CD8-positive, alpha-beta memory T cell (primary cell): ENCODE data around the gene TIFAB. TPM values are rescaled to one million over a fixed set of nuclear protein-coding genes. Genes with fewer than 3 reads are reported as not detected.

ENCODE experiments used
- CTCF ChIA-PET: fragments of 350-600 bp; sonication (Branson Sonifier 250); formaldehyde crosslinking; loops from one replicate; lab custom pipeline; 2021; ENCODE audit warnings: antibody characterized with exemption; lab: Charles Lee
- POLR2A ChIA-PET: fragments of 350-600 bp; sonication (Branson Sonifier 250); formaldehyde crosslinking; loops from one replicate; lab custom pipeline; 2021; ENCODE audit warnings: antibody characterized with exemption; lab: Charles Lee
- DNase-seq, 5 donors: peaks; one replicate each; pipeline versions ENCODE4 v3.0.0 to v3.0.0-alpha.2; 2020 to 2022; ENCODE audit warnings: mixed read lengths in 1 of 5
- H3K27ac ChIP-seq: one replicate; pipeline ENCODE4 v1.7.0; 2013; ENCODE audit warnings: low read depth, mild to moderate bottlenecking, low read length, moderate library complexity
- H3K27me3 ChIP-seq: 2 replicates; pipeline ENCODE4 v1.7.0; 2013; ENCODE audit warnings: low read length, mild to moderate bottlenecking; ENCODE audit not compliant: insufficient read depth, poor library complexity, severe bottlenecking
- H3K36me3 ChIP-seq: 2 replicates; pipeline ENCODE4 v1.7.0; 2013; ENCODE audit warnings: mild to moderate bottlenecking, low read length, moderate library complexity; ENCODE audit not compliant: insufficient read depth
- H3K4me1 ChIP-seq: 2 replicates; pipeline ENCODE4 v1.7.0; 2013; ENCODE audit warnings: mild to moderate bottlenecking, low read length, moderate library complexity; ENCODE audit not compliant: insufficient read depth
- H3K4me3 ChIP-seq: 2 replicates; pipeline ENCODE4 v1.7.0; 2013; ENCODE audit warnings: mild to moderate bottlenecking, low read length
- H3K9me3 ChIP-seq: 2 replicates; pipeline ENCODE4 v1.7.0; 2013; ENCODE audit warnings: mild to moderate bottlenecking, low read length
- H3K27ac Mint-ChIP-seq, 8 donors: one replicate each; pipeline ENCODE4 v1.8.0; 2020 to 2021; ENCODE audit warnings: mixed read lengths in 8 of 8, mild to moderate bottlenecking in 6 of 8, inconsistent platforms in 3 of 8, moderate library complexity in 3 of 8
- H3K27me3 Mint-ChIP-seq, 2 donors: one replicate each; pipeline ENCODE4 v1.8.0; 2020 to 2021; ENCODE audit warnings: mixed read lengths in 2 of 2, mild to moderate bottlenecking in 1 of 2, moderate library complexity in 1 of 2
- H3K36me3 Mint-ChIP-seq, 3 donors: one replicate each; pipeline ENCODE4 v1.8.0; 2020 to 2021; ENCODE audit warnings: mixed read lengths in 3 of 3, inconsistent platforms in 1 of 3, mild to moderate bottlenecking in 1 of 3
- H3K4me1 Mint-ChIP-seq, 3 donors: one replicate each; pipeline ENCODE4 v1.8.0; 2020 to 2021; ENCODE audit warnings: mixed read lengths in 3 of 3, inconsistent platforms in 1 of 3, mild to moderate bottlenecking in 1 of 3
- H3K4me3 Mint-ChIP-seq, 7 donors: one replicate each; pipeline ENCODE4 v1.8.0; 2020 to 2021; ENCODE audit warnings: mixed read lengths in 7 of 7, mild to moderate bottlenecking in 6 of 7, moderate library complexity in 4 of 7, inconsistent platforms in 2 of 7
- H3K9me3 Mint-ChIP-seq, 5 donors: one replicate each; pipeline ENCODE4 v1.8.0; 2020 to 2022; ENCODE audit warnings: mixed read lengths in 5 of 5, mild to moderate bottlenecking in 3 of 5, moderate library complexity in 2 of 5, inconsistent platforms in 1 of 5
- polyA plus RNA-seq: library from polyadenylated mRNA; unstranded; fragments of 300-500 nt; fragmentation: Illumina TruSeq; gene quantifications from one replicate; pipeline ENCODE4 v1.2.3, GENCODE V29; 2021
- total RNA-seq, 2 experiments: library from RNA; stranded (reverse); gene quantifications; one replicate each; pipeline ENCODE4 v1.2.3, GENCODE V29; 2021

TIFAB gene
- total and polyA plus RNA-seq, 3 experiments from 2014 or later = not detected

DNA sequence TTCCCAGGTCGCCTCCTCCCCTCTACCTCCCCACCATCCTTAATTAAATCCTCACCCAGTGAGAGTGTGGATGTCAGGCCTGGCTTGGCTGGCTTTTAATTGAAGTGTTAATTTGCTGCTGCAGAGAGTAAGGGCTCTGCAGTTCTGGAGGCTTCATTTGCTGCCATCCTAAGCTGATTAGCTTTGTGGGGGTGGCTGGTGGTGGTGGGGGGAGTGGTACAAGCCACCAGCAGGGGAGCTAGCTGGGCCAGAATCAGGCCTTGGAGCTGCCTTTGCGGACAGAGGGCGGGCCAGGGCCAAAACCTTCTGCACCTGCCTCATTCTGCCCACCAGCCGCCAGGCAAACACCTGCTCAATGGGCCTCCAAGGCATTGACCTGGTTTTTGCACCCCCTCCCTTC lies 26.8 kb upstream of the TIFAB start:
- POLR2A ChIA-PET = no interaction called here
- no peak for DNase-seq
- Mint-ChIP-seq H3K36me3 (no peaks in the 10 kb centered on the region), H3K27ac (no peak overlapping the region), H3K9me3 (no peaks in the 10 kb centered on the region), H3K4me1 (no peaks in the 10 kb centered on the region), H3K4me3 (no peak overlapping the region), H3K27me3 (peaks cover 16 to 21% of the 10 kb centered on the region in 2 donors)
- Histone ChIP-seq H3K9me3 (no peaks in the 10 kb centered on the region), H3K4me3 (no peak overlapping the region), H3K4me1 (no peaks in the 10 kb centered on the region), H3K27ac (no peak overlapping the region), H3K27me3 (no peaks in the 10 kb centered on the region), H3K36me3 (no peaks in the 10 kb centered on the region)
- CTCF ChIA-PET = interaction anchor here (1.0 to 1.3 kb wide), 2 partner anchors 11 to 21 kb away, joined by 3 to 4 read pairs; no protein-coding TSS in a partner anchor

DNA sequence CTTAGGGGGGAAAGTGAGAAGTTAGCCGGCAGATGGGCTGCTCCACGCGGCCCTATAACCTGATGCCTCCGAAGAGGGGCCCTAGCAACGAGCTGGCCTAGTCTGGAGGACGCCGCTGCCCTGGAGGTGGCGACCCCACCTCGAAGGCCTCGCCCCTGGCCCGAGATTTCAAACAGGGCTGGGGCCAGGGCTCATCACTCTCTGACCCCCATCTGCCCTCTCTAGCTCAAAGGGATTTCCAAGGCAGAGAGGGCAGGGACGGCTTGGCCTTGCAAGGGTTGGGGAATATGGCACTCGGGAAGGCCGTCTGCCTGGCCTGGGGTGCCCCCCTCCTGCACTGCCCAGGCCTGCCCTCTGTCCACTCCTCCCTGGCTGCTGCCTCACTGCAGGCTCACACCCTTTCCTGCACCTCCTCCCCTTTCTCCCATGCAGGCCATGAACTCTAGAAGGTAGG lies 25.5 kb upstream of the TIFAB start:
- POLR2A ChIA-PET = no interaction called here

DNA sequence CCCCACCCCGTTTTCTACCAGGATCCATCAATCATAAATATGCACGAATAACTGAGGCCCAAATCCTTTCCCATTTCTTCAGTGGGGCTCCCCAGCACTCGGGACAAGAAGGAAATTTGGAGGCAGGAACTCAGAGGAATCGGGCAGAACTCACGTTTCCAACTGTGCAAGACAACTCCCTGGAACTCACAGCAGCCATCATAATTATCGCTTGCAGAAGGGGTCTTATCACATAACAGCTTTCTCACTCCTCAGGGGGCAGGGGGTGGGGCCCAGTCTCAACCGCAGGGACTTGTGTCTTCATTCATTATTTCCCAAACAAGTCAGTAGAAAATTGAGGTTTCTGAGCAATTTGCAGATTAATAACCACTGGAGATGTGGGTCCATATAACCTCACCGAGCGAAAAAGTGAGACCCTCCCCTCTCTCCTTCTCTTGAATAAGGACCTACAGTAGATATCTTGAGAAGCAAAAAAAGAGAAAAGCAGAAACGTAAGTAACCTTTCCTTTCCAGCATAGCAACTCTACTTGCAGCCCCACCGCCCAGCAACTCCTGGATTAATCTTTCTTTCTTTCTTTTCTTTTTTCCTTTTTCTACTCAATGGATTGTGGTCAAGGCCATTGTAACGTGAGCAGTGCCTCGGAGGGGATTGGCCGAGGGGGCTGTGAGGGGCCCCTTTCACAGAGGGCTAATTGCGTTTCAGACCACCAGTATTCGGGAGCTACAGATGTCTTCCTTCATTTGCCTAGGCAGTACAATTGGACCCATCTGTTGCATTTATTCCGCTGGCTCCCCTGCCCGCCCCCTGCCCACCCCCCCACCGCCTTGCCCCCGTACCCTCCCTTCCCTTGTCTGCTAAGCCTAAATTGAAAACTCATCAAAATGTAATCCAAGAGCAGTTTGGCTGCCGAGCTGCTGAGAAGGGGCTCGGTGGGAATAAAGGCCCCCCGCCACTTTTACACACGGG lies 24.7 kb upstream of the TIFAB start:
- Mint-ChIP-seq H3K36me3 (no peaks in the 10 kb centered on the region), H3K27ac (no peak overlapping the region), H3K4me3 (no peak overlapping the region), H3K27me3 (peaks cover 17 to 20% of the 10 kb centered on the region in 2 donors), H3K4me1 (no peaks in the 10 kb centered on the region), H3K9me3 (no peaks in the 10 kb centered on the region)
- Histone ChIP-seq H3K9me3 (no peaks in the 10 kb centered on the region), H3K27me3 (no peaks in the 10 kb centered on the region), H3K4me1 (no peaks in the 10 kb centered on the region), H3K27ac (peak overlapping the region; percentile 31), H3K4me3 (no peak overlapping the region), H3K36me3 (no peaks in the 10 kb centered on the region)
- ChIA-PET POLR2A (no interaction called here), CTCF (no interaction called here)
- no peak for DNase-seq

More for the DNA sequence above, 25.5 kb upstream of the TIFAB start:
- Histone ChIP-seq H3K27ac (peak overlapping the region; percentile 31), H3K36me3 (no peaks in the 10 kb centered on the region), H3K4me1 (no peaks in the 10 kb centered on the region), H3K9me3 (no peaks in the 10 kb centered on the region), H3K27me3 (no peaks in the 10 kb centered on the region), H3K4me3 (no peak overlapping the region)
- Mint-ChIP-seq H3K4me1 (no peaks in the 10 kb centered on the region), H3K27me3 (peaks cover 14 to 20% of the 10 kb centered on the region in 2 donors), H3K9me3 (no peaks in the 10 kb centered on the region), H3K4me3 (no peak overlapping the region), H3K36me3 (no peaks in the 10 kb centered on the region), H3K27ac (no peak overlapping the region)
- no peak for DNase-seq
- CTCF ChIA-PET = interaction anchor here (1.3 kb wide), 1 partner anchor 10 kb away, joined by 3 read pairs; no protein-coding TSS in a partner anchor

DNA sequence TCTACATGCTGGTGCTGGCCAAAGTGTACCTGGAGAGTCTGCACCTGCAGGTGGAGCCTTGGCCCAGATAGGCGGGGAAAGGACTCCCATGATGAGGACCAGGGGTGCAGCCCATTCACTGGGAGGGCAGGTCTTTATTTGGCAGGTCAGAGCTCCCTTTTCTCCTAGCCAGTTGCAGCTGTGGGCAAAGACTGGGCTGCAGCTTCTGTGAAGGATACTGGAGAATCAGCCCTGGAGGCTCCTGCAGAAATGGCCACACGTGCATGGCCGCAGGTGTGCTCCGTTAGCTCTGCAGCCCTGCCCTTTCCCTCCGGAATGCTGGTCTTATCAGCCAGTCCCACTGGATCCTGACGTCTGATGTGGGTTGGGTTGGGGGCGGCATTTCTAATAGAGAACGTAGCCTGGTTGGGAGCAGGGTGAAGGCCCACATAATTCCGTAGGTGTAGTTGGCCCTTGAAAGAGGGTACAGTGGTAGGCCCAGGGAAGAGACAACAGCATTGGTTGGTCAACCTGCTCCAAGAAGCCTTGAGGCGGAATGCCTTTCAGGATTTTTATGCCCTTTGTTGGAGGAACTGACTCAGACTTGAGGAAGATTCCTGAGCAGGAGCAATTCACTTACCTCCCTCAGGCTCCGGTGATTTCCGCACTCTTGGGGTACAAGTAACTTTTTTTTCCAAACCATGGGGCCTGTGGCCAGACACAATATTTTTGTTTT lies 22.0 kb upstream of the TIFAB start:
- no peak overlapping the region for H3K27ac Mint-ChIP-seq
- ChIA-PET CTCF (interaction anchor here (3.4 kb wide), 1 partner anchor 16 kb away, joined by 11 read pairs; no protein-coding TSS in a partner anchor), POLR2A (no interaction called here)

DNA sequence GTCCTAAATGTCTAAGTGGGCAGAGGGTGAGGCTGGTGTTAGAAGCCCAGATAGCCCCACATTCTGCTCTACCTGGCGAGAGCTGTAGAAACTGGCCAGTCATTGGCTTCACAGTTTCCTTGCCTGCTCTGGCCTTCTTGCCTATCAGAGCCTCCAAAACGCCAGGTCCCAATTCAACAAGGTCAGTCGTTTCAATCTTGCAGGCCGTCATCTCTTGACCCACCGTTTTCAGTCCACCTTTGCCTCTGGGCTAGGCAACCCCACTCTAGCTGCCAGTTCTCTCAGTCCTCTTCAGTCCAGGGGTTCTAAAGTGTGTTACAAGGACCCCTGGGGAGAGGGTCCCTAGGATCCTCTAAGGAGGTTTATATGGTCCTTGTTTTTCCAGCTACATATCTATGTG lies 20.0 kb upstream of the TIFAB start:
- DNase-seq = no peak
- no peaks in the 10 kb centered on the region for H3K36me3 Mint-ChIP-seq
- H3K27me3 ChIP-seq = peaks cover 4% of the 10 kb centered on the region
- H3K9me3 Mint-ChIP-seq = no peaks in the 10 kb centered on the region
- CTCF ChIA-PET = interaction anchor here (3.4 kb wide), 1 partner anchor 14 kb away, joined by 11 read pairs; no protein-coding TSS in a partner anchor
- no peaks in the 10 kb centered on the region for H3K36me3 ChIP-seq
- peaks cover 22 to 41% of the 10 kb centered on the region in 2 donors for H3K27me3 Mint-ChIP-seq
- no peak overlapping the region for H3K27ac ChIP-seq
- no peak overlapping the region for H3K27ac Mint-ChIP-seq
- no peaks in the 10 kb centered on the region for H3K9me3 ChIP-seq
- H3K4me1 Mint-ChIP-seq = no peaks in the 10 kb centered on the region
- POLR2A ChIA-PET = no interaction called here
- no peak overlapping the region for H3K4me3 ChIP-seq
- H3K4me1 ChIP-seq = no peaks in the 10 kb centered on the region
- H3K4me3 Mint-ChIP-seq = no peak overlapping the region

More for the DNA sequence above, 22.0 kb upstream of the TIFAB start:
- Histone ChIP-seq H3K4me3 (no peak overlapping the region), H3K36me3 (no peaks in the 10 kb centered on the region), H3K27ac (no peak overlapping the region), H3K4me1 (no peaks in the 10 kb centered on the region), H3K9me3 (no peaks in the 10 kb centered on the region), H3K27me3 (peaks cover 2% of the 10 kb centered on the region)
- no peaks in the 10 kb centered on the region for H3K4me1 Mint-ChIP-seq
- H3K9me3 Mint-ChIP-seq = no peaks in the 10 kb centered on the region
- no peak for DNase-seq
- no peaks in the 10 kb centered on the region for H3K36me3 Mint-ChIP-seq
- peaks cover 14 to 26% of the 10 kb centered on the region in 2 donors for H3K27me3 Mint-ChIP-seq
- H3K4me3 Mint-ChIP-seq = no peak overlapping the region

DNA sequence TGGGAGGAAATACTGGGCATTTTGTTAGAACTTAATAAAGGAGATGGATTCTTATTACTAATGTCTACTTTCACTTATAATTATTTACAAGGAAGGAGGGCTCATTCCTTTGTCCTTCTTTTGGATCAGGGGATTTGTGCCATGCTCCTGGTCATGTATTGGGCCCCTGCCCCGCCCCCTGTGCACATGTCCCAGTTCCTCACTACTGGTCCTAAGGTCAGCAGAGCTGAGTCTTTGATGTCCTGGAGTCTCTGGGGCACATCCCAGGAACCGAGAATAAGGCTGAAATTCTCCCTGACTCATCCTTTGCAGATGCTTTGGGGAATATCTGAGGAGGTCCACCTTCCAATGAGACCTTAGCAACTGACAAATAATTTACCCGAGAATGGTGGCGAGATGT lies 19.6 kb upstream of the TIFAB start:
- Mint-ChIP-seq H3K36me3 (no peaks in the 10 kb centered on the region), H3K9me3 (no peaks in the 10 kb centered on the region), H3K4me3 (no peak overlapping the region), H3K27ac (no peak overlapping the region), H3K4me1 (no peaks in the 10 kb centered on the region), H3K27me3 (peaks cover 24 to 42% of the 10 kb centered on the region in 2 donors)
- Histone ChIP-seq H3K4me3 (no peak overlapping the region), H3K27ac (no peak overlapping the region), H3K27me3 (peaks cover 4% of the 10 kb centered on the region), H3K4me1 (no peaks in the 10 kb centered on the region), H3K36me3 (no peaks in the 10 kb centered on the region), H3K9me3 (no peaks in the 10 kb centered on the region)
- CTCF ChIA-PET = interaction anchor here (3.4 kb wide), 1 partner anchor 14 kb away, joined by 11 read pairs; no protein-coding TSS in a partner anchor
- POLR2A ChIA-PET = no interaction called here
- no peak for DNase-seq

DNA sequence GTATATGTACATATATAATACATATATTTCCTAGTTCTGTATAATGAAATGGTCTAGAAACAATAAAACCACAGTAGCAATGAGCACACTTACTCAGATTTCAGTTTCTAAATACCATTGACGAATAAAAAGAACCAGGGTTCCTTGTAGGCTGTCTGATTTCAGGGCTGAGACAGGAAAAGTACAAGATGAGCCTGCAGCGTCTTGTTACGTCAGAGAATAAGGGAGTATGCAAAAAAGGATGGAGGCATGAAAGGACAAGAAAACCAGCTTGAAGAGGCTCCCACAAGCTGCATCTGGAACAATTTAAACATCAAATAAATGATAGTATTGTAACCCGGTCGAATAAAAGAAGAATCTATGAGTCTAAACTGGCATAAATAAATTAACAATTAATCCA lies 17.8 kb upstream of the TIFAB start:
- Histone ChIP-seq H3K4me1 (peaks cover 4% of the 10 kb centered on the region), H3K27ac (no peak overlapping the region), H3K4me3 (no peak overlapping the region), H3K27me3 (peaks cover 9% of the 10 kb centered on the region), H3K9me3 (no peaks in the 10 kb centered on the region), H3K36me3 (no peaks in the 10 kb centered on the region)
- peaks cover 5 to 12% (median 6%) of the 10 kb centered on the region in 3 donors for H3K4me1 Mint-ChIP-seq
- POLR2A ChIA-PET = no interaction called here
- H3K4me3 Mint-ChIP-seq = no peak overlapping the region
- H3K36me3 Mint-ChIP-seq = no peaks in the 10 kb centered on the region
- no peak for DNase-seq
- H3K27me3 Mint-ChIP-seq = peaks cover 32 to 57% of the 10 kb centered on the region in 2 donors
- no peaks in the 10 kb centered on the region for H3K9me3 Mint-ChIP-seq
- CTCF ChIA-PET = no interaction called here
- H3K27ac Mint-ChIP-seq = no peak overlapping the region
